Heart right ventricle (tissue), 16 donors: ENCODE results near the gene P2RY8. TPM values are rescaled to one million over a fixed set of nuclear protein-coding genes. Genes with fewer than 3 reads are reported as not detected.

ENCODE experiments used
- ATAC-seq, 8 donors: fragments of 200-7000 bp; cut with Tn5 transposase; one replicate each; pipeline ENCODE4 v1.9.1; 2020; ENCODE audit warnings: mild to moderate bottlenecking in 8 of 8, moderate library complexity in 8 of 8, moderate number of reproducible peaks in 1 of 8
- DNase-seq, 2 donors: peaks; one replicate each; pipeline ENCODE4 v3.0.0-alpha.2; 2020
- H3K27ac ChIP-seq, 10 donors: fragments of 200-600 bp; sonication (generic) in 2 of 10; one replicate each; pipeline versions ENCODE4 v1.5.0 to v1.8.0; 2020 to 2022; ENCODE audit warnings: mild to moderate bottlenecking in 3 of 10
- H3K27me3 ChIP-seq, 7 donors: fragments of 200-600 bp; one replicate each; pipeline ENCODE4 v1.8.0; 2021 to 2022; ENCODE audit warnings: mild to moderate bottlenecking in 2 of 7
- H3K36me3 ChIP-seq, 9 donors: fragments of 200-600 bp; sonication (generic) in 1 of 9; one replicate each; pipeline versions ENCODE4 v1.5.0 to v1.8.0; 2020 to 2022; ENCODE audit warnings: mild to moderate bottlenecking in 2 of 9
- H3K4me1 ChIP-seq, 9 donors: fragments of 200-600 bp; sonication (generic) in 1 of 9; one replicate each; pipeline versions ENCODE4 v1.5.0 to v1.8.0; 2020 to 2022; ENCODE audit warnings: mild to moderate bottlenecking in 4 of 9
- H3K4me3 ChIP-seq, 10 donors: fragments of 200-600 bp; sonication (generic) in 2 of 10; one replicate each; pipeline versions ENCODE4 v1.5.0 to v1.8.0; 2020 to 2022; ENCODE audit warnings: mild to moderate bottlenecking in 7 of 10, moderate library complexity in 2 of 10
- H3K9me3 ChIP-seq, 11 donors: fragments of 200-600 bp in 10 of 11; sonication (generic) in 2 of 11; one replicate each; pipeline versions ENCODE4 v1.5.0 to v1.8.0; 2013 to 2022; ENCODE audit warnings: mild to moderate bottlenecking in 2 of 11, control low read depth in 1 of 11, moderate library complexity in 1 of 11
- WGBS, 2 donors: extraction: QIAGEN DNeasy Blood & Tissue Kit; methylation state at CpG; one replicate each; pipeline ENCODE4 v1.1.7; 2013; ENCODE audit warnings: inconsistent platforms in 1 of 2; 5-methylcytosine and 5-hydroxymethylcytosine counted together
- intact Hi-C, 10 donors: fragments of 100-400 bp; cut with DNase I; formaldehyde crosslinking; loops; one replicate each; pipeline versions ENCODE4 v1.11.1 to v1.14.2; 2022
- polyA plus RNA-seq, 2 donors: library from polyadenylated mRNA; stranded (reverse); fragments of 200-250 nt; gene quantifications; one replicate each; pipeline ENCODE4 v1.2.3, GENCODE V29; 2013
- total RNA-seq, 10 donors: library from RNA; stranded (reverse); fragmentation: NEBNext Ultra II Directional in 3 of 10; extraction: Animal tissue kit (Norgen Biotek cat#: 25700) in 3 of 10; gene quantifications; one replicate each; pipeline versions ENCODE4 v1.2.1 to v1.2.4, GENCODE V29; 2021 to 2023
- TF ChIP-seq, protein P1 (sequence below), 9 donors: fragments of 200-600 bp; sonication (generic) in 2 of 9; IDR thresholded peaks; one replicate each; pipeline versions ENCODE4 v1.5.0 to v1.8.0; 2021 to 2022; ENCODE audit warnings: antibody characterized with exemption in 9 of 9, mild to moderate bottlenecking in 5 of 9, moderate library complexity in 1 of 9
- donor health status: Arrhythmogenic right ventricular cardiomyopathy.
- donor health status: ischemic (EF 13 %, LVEDD 7.1; RV severe dilation, severe dysfunction).
- donor health status: healthy with polysubstance abuse.
- donor health status: DM: no; HTN: yes; CAD: no.
- donor health status: DM: no; HTN: no; CAD: no.
- donor health status: ischemic (EF 25% LVEDD 6.9; RV normal size, moderate dysfunction).
- donor health status: ischemic (EF 25% LVEDD 5.7; RV mildly dilated, moderate dysfunction).
- donor health status: healthy.
- donor health status: DM: yes; HTN: yes; CAD: no.
- donor health status: Ischemic cardiomyopathy.
- donor health status: ischemic (EF 35%, LVEDD 5.7; RV mildly dilated, moderate dysfunction).
- donor health status: nonischemic (EF 11% LVEDD 7.7; RV severe dilation, severe dysfunction).
- donor health status: DM: yes; HTN: yes; CAD: no.
- donor health status: PGD.
- donor health status: ischemic (EF 29% LVEDD 5.4; RV normal size, mild dysfunction).
- donor health status: nonischemic (EF 23%, LVEDD 6.1; RV moderate dilation, normal function).

Gene P2RY8
- total and polyA plus RNA-seq, 12 donors: 1.0 to 6.7 (median 4.0) TPM

GRCh38 chrX:1518512-1518911 lies 18.5 kb downstream of the P2RY8 start:
- WGBS, 2 donors: 94 to 97% methylated on average over 1 of the region's 1 CpG
- DNase-seq: no peak
- intact Hi-C loops: no loop called here
- TF ChIP-seq, protein P1, sequence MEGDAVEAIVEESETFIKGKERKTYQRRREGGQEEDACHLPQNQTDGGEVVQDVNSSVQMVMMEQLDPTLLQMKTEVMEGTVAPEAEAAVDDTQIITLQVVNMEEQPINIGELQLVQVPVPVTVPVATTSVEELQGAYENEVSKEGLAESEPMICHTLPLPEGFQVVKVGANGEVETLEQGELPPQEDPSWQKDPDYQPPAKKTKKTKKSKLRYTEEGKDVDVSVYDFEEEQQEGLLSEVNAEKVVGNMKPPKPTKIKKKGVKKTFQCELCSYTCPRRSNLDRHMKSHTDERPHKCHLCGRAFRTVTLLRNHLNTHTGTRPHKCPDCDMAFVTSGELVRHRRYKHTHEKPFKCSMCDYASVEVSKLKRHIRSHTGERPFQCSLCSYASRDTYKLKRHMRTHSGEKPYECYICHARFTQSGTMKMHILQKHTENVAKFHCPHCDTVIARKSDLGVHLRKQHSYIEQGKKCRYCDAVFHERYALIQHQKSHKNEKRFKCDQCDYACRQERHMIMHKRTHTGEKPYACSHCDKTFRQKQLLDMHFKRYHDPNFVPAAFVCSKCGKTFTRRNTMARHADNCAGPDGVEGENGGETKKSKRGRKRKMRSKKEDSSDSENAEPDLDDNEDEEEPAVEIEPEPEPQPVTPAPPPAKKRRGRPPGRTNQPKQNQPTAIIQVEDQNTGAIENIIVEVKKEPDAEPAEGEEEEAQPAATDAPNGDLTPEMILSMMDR (IDR thresholded peaks at IDR 0.05): no peak
- no peaks in the 10 kb centered on the region for H3K9me3 ChIP-seq
- no peaks in the 10 kb centered on the region for H3K36me3 ChIP-seq
- H3K4me3 ChIP-seq: no peak overlapping the region
- no peaks in the 10 kb centered on the region for H3K27me3 ChIP-seq
- H3K27ac ChIP-seq: no peak overlapping the region
- H3K4me1 ChIP-seq: peaks cover 0 to 28% (median 0%) of the 10 kb centered on the region in 9 donors
- ATAC-seq: no peak

DNA sequence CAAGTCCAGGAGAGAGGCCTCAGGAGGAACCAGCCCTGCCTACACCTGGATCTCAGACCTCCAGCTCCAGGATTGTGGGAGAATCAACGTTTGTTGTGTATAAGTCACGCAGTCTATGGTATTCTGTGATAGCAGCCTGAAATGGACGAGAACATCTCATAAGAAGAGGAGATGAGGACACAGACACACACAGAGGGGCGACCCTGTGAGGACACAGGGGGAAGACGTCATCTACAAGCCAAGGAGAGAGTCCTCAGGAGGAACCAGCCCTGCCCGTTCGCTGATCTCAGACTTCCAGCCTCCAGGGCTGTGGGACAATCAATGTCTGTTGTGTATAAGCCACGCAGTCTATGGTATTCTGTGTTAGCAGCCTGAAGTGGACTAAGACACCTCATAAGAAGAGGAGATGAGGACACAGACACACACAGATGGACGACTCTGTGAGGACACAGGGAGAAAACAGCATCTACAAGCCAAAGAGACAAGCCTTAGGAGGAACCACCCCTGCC lies 20.3 kb downstream of the P2RY8 start:
- Histone ChIP-seq H3K4me3 (no peak overlapping the region), H3K36me3 (no peaks in the 10 kb centered on the region), H3K4me1 (peaks cover 0 to 18% (median 0%) of the 10 kb centered on the region in 9 donors), H3K27me3 (no peaks in the 10 kb centered on the region), H3K27ac (no peak overlapping the region), H3K9me3 (peaks cover 0 to 9% (median 0%) of the 10 kb centered on the region in 11 donors)
- ATAC-seq: no peak
- no peak for DNase-seq
- intact Hi-C loops: no loop called here
- 74 to 76% methylated on average over 9 of the region's 9 CpGs for WGBS, 2 donors
- TF ChIP-seq, protein P1 (IDR thresholded peaks at IDR 0.05): no peak

GRCh38 chrX:1511829-1512228 lies 25.2 kb downstream of the P2RY8 start:
- H3K27me3 ChIP-seq: no peaks in the 10 kb centered on the region
- TF ChIP-seq, protein P1 (IDR thresholded peaks at IDR 0.05): no peak
- peaks cover 0 to 15% (median 0%) of the 10 kb centered on the region in 9 donors for H3K4me1 ChIP-seq
- DNase-seq: no peak
- no peak for ATAC-seq
- peaks cover 0 to 18% (median 0%) of the 10 kb centered on the region in 11 donors for H3K9me3 ChIP-seq
- no peak overlapping the region for H3K4me3 ChIP-seq
- WGBS, 2 donors: 87 to 90% methylated on average over 5 of the region's 5 CpGs
- H3K27ac ChIP-seq: no peak overlapping the region
- intact Hi-C loops: no loop called here
- no peaks in the 10 kb centered on the region for H3K36me3 ChIP-seq

GRCh38 chrX:1511150-1511549 lies 25.8 kb downstream of the P2RY8 start:
- TF ChIP-seq, protein P1 (IDR thresholded peaks at IDR 0.05): no peak
- no peak overlapping the region for H3K4me3 ChIP-seq
- DNase-seq: no peak
- no peak overlapping the region for H3K27ac ChIP-seq
- H3K4me1 ChIP-seq: peaks cover 0 to 15% (median 0%) of the 10 kb centered on the region in 9 donors
- peaks cover 0 to 18% (median 0%) of the 10 kb centered on the region in 11 donors for H3K9me3 ChIP-seq
- intact Hi-C loops: no loop called here
- H3K27me3 ChIP-seq: no peaks in the 10 kb centered on the region
- no peak for ATAC-seq
- WGBS, 2 donors: 67 to 77% methylated on average over 5 of the region's 5 CpGs
- H3K36me3 ChIP-seq: no peaks in the 10 kb centered on the region
